IPS-18a (cell line): Measurements from ENCODE around the gene SMARCB1.

ENCODE experiments used
- H3K27ac ChIP-seq: one replicate; pipeline ENCODE4 v1.5.1; 2013; ENCODE audit warnings: low read length
- H3K27me3 ChIP-seq: one replicate; pipeline ENCODE4 v1.6.1; 2013; ENCODE audit warnings: mild to moderate bottlenecking, low read length; ENCODE audit not compliant: control insufficient read depth, insufficient read depth
- H3K36me3 ChIP-seq: one replicate; pipeline ENCODE4 v1.6.1; 2013; ENCODE audit warnings: low read depth, low read length; ENCODE audit not compliant: control insufficient read depth
- H3K4me1 ChIP-seq: one replicate; pipeline ENCODE4 v1.6.1; 2013; ENCODE audit warnings: low read depth, low read length; ENCODE audit not compliant: control insufficient read depth
- H3K4me3 ChIP-seq: one replicate; pipeline ENCODE4 v1.5.1; 2013; ENCODE audit warnings: low read length
- H3K9ac ChIP-seq: one replicate; pipeline ENCODE4 v1.6.1; 2013; ENCODE audit warnings: mild to moderate bottlenecking, low read length, moderate library complexity
- H3K9me3 ChIP-seq: one replicate; pipeline ENCODE4 v1.6.1; 2013; ENCODE audit warnings: low read depth, low read length; ENCODE audit not compliant: control insufficient read depth

Gene SMARCB1

GRCh38 chr22:23783265-23784150 is 3.3 kb upstream of the SMARCB1 start:
- no peak overlapping the region for H3K9ac ChIP-seq
- H3K4me1 ChIP-seq, result peaks cover 8% of the 10 kb centered on the region
- H3K4me3 ChIP-seq, result no peak overlapping the region
- no peaks in the 10 kb centered on the region for H3K9me3 ChIP-seq
- H3K27me3 ChIP-seq, result no peaks in the 10 kb centered on the region
- no peaks in the 10 kb centered on the region for H3K36me3 ChIP-seq
- no peak overlapping the region for H3K27ac ChIP-seq

- Histone ChIP-seq H3K27me3 (no peaks in the 10 kb centered on the region), H3K9me3 (no peaks in the 10 kb centered on the region), H3K9ac (no peak overlapping the region), H3K27ac (no peak overlapping the region), H3K36me3 (no peaks in the 10 kb centered on the region), H3K4me1 (peaks cover 11% of the 10 kb centered on the region), H3K4me3 (no peak overlapping the region)
Measured at GRCh38 chr22:23784215-23784732, 2.5 kb upstream of the SMARCB1 start.

DNA sequence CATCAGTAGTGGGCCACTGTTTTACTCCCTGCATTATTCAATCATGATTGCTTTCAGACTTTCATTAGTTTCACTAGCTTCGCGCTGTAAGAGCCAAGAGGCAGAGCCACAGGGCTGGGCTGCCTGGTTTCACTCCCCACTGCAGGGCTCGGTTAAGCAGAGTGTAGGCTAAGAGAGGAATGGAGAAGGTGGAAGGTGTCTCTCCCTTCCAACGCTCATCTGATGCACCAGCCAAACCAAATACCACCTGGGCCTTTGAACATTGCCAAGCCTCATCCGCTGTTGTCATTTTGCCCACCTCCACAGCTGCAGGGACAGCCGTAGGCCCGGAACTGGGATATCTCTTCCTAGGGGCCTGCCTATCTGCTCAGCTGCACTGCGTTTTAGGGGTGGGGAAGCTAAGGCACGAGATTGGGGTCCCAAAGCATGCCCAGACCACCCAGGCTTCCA is 480 bp upstream of the SMARCB1 start:
- peak overlapping the region; percentile 96 for H3K9ac ChIP-seq
- H3K4me3 ChIP-seq, result peak overlapping the region; percentile 97
- H3K4me1 ChIP-seq, result peaks cover 11% of the 10 kb centered on the region
- peak overlapping the region; percentile 75 for H3K27ac ChIP-seq
- no peaks in the 10 kb centered on the region for H3K9me3 ChIP-seq
- H3K36me3 ChIP-seq, result peaks cover 10% of the 10 kb centered on the region
- H3K27me3 ChIP-seq, result no peaks in the 10 kb centered on the region

DNA sequence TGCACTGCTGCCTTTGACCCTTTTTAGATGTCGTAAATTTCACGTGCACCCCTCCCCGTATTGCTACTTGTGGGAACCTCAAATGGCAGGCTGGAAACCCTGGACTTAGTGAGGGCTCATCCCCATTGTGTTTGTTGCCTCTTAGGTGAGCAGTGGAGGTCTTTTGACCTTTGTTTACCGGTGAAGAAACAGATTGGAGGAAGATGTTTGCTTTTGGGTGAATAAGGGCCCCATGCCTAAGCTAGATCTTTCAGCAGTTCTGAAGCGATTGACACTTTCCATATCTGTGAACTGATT is 782 bp downstream of the SMARCB1 start:
- Histone ChIP-seq H3K4me1 (peaks cover 11% of the 10 kb centered on the region), H3K4me3 (peak overlapping the region; percentile 97), H3K27me3 (no peaks in the 10 kb centered on the region), H3K27ac (no peak overlapping the region), H3K9me3 (no peaks in the 10 kb centered on the region), H3K36me3 (peaks cover 22% of the 10 kb centered on the region), H3K9ac (peak overlapping the region; percentile 96)

- Histone ChIP-seq H3K36me3 (peaks cover 26% of the 10 kb centered on the region), H3K9ac (peak overlapping the region; percentile 96), H3K4me1 (peaks cover 11% of the 10 kb centered on the region), H3K9me3 (no peaks in the 10 kb centered on the region), H3K27me3 (no peaks in the 10 kb centered on the region), H3K4me3 (peak overlapping the region; percentile 97), H3K27ac (no peak overlapping the region)
Measured at GRCh38 chr22:23787910-23788309, 1.1 kb downstream of the SMARCB1 start.

DNA sequence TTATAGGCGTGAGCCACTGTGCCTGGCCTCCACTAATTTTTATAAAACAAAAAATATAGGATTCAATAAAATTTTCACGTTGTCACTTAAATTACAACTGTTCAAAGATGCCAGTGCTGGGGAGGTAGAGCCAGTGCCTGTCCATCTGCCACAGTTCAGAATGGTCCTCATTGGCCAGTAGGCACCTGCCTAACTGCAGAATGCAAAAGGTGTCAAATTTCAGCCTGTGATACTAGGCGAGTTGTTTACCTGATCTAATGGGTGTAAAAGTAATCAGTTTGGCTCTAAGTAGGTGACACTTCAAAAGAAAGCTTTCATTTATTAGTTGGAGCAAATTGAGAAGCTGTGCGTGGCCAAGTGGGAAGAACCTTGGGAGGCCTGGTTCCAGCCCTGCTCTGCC is 2.4 kb downstream of the SMARCB1 start:
- Histone ChIP-seq H3K4me3 (no peak overlapping the region), H3K4me1 (peaks cover 11% of the 10 kb centered on the region), H3K9me3 (no peaks in the 10 kb centered on the region), H3K27ac (no peak overlapping the region), H3K27me3 (no peaks in the 10 kb centered on the region), H3K9ac (no peak overlapping the region), H3K36me3 (peaks cover 36% of the 10 kb centered on the region)

DNA sequence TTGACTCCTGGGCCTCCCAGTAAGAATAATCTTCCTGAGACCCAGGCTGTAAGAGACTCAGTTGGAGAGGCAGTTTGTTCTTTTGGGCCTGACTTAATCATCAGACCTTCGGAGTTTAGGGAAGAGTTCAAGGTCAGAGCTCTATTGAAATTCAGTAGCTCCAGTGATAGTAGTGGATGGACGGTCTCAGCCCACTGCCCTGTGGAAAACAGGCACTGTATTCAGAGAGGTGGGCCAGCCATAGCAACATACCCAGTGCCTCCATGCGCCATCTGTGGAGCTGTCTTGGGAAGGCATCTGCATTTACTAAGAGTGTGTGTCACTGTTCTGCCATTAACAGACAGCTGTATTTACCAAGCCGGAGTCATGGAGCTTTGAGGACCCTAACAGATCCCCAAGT is 2.9 kb downstream of the SMARCB1 start:
- Histone ChIP-seq H3K27me3 (no peaks in the 10 kb centered on the region), H3K4me3 (no peak overlapping the region), H3K36me3 (peaks cover 41% of the 10 kb centered on the region), H3K4me1 (peaks cover 11% of the 10 kb centered on the region), H3K9ac (no peak overlapping the region), H3K27ac (no peak overlapping the region), H3K9me3 (no peaks in the 10 kb centered on the region)

DNA sequence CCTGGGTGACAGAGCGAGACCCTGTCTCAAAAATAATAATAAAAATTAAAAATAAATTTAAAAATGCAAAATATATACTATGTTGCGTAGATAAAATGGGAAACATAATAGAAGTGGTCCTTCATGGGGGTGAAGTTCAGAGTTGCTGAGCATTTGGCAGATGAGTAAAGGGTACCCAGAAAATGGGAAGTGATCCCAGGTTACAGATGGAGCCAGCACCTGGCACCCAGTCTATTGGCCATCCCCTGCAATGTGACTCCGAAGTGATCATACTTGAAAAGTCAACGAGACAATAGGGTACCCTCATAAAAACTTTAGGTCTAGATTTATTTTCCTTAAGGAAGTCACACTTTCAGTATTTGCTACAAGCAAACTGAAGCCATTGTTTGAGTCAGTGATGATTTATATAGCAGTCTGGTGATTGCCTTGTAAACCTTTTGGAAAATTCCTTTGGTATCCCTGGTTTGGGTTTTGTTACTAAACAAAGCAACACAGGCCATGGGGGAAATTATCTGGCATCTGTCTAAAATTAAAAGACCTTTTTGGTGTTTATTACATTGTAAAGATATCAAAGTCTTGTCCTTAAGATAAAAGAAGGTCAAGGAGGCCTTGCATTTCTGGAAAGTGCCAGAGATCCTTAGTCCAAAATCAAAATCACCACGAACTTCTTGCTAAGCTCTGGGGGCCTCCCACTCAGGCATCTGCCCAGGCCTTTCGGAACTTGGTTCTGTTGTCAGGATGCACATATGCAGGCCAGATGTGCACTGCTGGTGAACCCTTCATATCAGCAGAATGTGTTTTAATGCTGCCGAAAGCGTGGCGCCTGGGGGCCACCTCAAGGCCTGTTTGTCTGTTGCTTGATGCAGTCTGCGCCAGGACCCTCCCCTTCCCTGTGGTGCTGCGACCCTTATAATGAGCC is 4.3 kb downstream of the SMARCB1 start:
- H3K4me3 ChIP-seq, result no peak overlapping the region
- peaks cover 11% of the 10 kb centered on the region for H3K4me1 ChIP-seq
- no peak overlapping the region for H3K9ac ChIP-seq
- no peaks in the 10 kb centered on the region for H3K27me3 ChIP-seq
- H3K36me3 ChIP-seq, result peaks cover 48% of the 10 kb centered on the region
- no peak overlapping the region for H3K27ac ChIP-seq
- no peaks in the 10 kb centered on the region for H3K9me3 ChIP-seq

GRCh38 chr22:23791738-23792645 is 5.2 kb downstream of the SMARCB1 start:
- Histone ChIP-seq H3K4me1 (peaks cover 7% of the 10 kb centered on the region), H3K27ac (no peak overlapping the region), H3K4me3 (no peak overlapping the region)

GRCh38 chr22:23793326-23793725 is 6.6 kb downstream of the SMARCB1 start:
- H3K4me3 ChIP-seq, result no peak overlapping the region
- no peak overlapping the region for H3K9ac ChIP-seq
- H3K36me3 ChIP-seq, result peaks cover 59% of the 10 kb centered on the region
- no peak overlapping the region for H3K27ac ChIP-seq
- H3K9me3 ChIP-seq, result no peaks in the 10 kb centered on the region
- peaks cover 3% of the 10 kb centered on the region for H3K4me1 ChIP-seq
- no peaks in the 10 kb centered on the region for H3K27me3 ChIP-seq

More at GRCh38 chr22:23791738-23792645, 5.2 kb downstream of the SMARCB1 start:
- H3K9ac ChIP-seq, result no peak overlapping the region
- H3K27me3 ChIP-seq, result no peaks in the 10 kb centered on the region
- no peaks in the 10 kb centered on the region for H3K9me3 ChIP-seq
- H3K36me3 ChIP-seq, result peaks cover 53% of the 10 kb centered on the region

- no peak overlapping the region for H3K9ac ChIP-seq
- no peak overlapping the region for H3K4me3 ChIP-seq
- peaks cover 67% of the 10 kb centered on the region for H3K36me3 ChIP-seq
- H3K27me3 ChIP-seq, result no peaks in the 10 kb centered on the region
- no peaks in the 10 kb centered on the region for H3K9me3 ChIP-seq
- no peak overlapping the region for H3K27ac ChIP-seq
- no peaks in the 10 kb centered on the region for H3K4me1 ChIP-seq
Measured at GRCh38 chr22:23796461-23796860, 9.7 kb downstream of the SMARCB1 start.
